ENCODE data around the gene CTSG.
"Not testable (repeated sequence)": the region's sequence is repeated elsewhere in the genome, so short reads cannot be mapped to it uniquely, and the experiment has no call there.

The CTSG gene

DNA sequence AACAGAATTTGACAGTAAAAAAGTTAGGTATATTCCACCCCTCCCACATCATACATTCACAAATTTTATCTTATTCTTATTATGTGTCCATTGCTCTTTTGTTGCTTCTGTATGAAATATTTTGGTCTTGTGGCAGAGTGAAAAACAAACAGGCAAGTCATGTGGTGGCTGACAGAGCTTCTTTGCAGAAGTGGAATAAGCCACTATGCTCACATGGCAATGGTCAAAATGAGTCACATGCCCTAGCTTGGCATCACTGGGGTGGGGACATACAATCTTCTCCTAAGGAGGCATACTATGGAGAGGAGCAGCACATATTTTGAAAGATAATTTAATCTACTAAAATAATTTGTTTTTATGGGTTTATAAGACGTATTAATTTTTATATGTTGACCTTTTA is 40.3 kb downstream of the CTSG start:
- peak; percentile 8 for DNase-seq

DNA sequence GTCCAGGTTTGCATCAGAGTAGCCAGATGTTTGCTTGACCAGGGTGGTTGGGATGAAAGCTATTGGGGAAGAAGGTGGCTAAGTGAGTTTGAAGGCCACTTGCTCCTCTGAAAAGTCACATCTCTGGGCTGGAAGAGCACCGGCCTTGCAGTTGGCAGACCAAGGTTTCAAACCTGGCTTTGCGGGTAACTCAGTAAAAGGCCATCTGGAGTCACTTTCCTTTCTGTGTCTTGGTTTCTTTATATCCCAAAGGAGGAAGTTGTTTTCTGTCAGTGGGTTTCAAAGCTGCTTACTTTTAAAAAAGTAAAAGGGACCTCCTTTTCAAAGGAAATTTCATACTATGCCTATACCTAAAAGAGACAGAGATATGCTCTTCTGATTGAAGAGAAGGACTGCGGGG is 41.8 kb downstream of the CTSG start:
- no peak for DNase-seq

DNA sequence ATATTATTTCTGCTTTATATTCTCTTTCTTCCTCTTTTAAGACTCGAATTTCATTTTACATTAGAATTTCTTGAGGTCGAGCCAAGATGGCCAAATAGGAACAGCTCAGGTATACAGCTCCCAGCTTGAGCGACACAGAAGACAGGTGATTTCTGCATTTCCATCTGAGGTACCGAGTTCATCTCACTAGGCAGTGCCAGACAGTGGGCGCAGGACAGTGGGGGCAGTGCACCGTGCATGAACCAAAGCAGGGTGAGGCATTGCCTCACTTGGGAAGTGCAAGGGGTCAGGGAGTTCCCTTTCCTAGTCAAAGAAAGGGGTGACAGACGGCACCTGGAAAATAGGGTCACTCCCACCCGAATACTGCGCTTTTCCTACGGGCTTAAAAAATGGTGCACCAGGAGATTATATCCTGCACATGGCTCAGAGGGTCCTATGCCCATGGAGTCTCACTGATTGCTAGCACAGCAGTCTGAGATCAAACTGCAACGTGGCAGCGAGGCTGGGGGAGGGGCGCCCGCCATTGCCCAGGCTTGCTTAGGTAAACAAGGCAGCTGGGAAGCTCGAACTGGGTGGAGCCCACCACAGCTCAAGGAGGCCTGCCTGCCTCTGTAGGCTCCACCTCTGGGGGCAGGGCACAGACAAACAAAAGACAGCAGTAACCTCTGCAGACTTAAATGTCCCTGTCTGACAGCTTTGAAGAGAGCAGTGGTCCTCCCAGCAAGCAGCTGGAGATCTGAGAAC is 50.0 kb downstream of the CTSG start:
- not testable (repeated sequence) for DNase-seq

Data from stimulated activated CD4-positive, alpha-beta T cell treated with anti-CD3 and anti-CD28 coated beads, Interleukin-15, amount 100 ng/mL, for 24 hours (primary cell).